Type B pancreatic cell (in vitro differentiated cells): ENCODE data around the gene NRAS. TPM values are rescaled to one million over a fixed set of nuclear protein-coding genes. Genes with fewer than 3 reads are reported as not detected.

Experiments
- DNase-seq: peaks from one replicate; pipeline ENCODE4 v3.0.0; 2021; ENCODE audit warnings: mixed read lengths; ENCODE audit not compliant: unreplicated experiment; ENCODE audit errors: extremely low spot score
- H3K27ac Mint-ChIP-seq: 2 replicates; pipeline ENCODE4 v1.8.0; 2021; ENCODE audit warnings: mild to moderate bottlenecking, mixed read lengths
- H3K27me3 Mint-ChIP-seq: 2 replicates; pipeline ENCODE4 v1.8.0; 2021; ENCODE audit warnings: mixed read lengths
- H3K36me3 Mint-ChIP-seq: 2 replicates; pipeline ENCODE4 v1.8.0; 2021; ENCODE audit warnings: mixed read lengths
- H3K4me1 Mint-ChIP-seq: one replicate; pipeline ENCODE4 v1.8.0; 2021; ENCODE audit warnings: mixed read lengths; ENCODE audit not compliant: unreplicated experiment
- H3K4me3 Mint-ChIP-seq: 2 replicates; pipeline ENCODE4 v1.8.0; 2021; ENCODE audit warnings: mild to moderate bottlenecking, mixed read lengths
- H3K9me3 Mint-ChIP-seq: 2 replicates; pipeline ENCODE4 v1.8.0; 2021; ENCODE audit warnings: mixed read lengths
- CTCF ChIP-seq: fragments of 200-600 bp; sonication (generic); conservative IDR thresholded peaks from 2 replicates; pipeline ENCODE4 v1.5.0; 2021; ENCODE audit warnings: antibody characterized with exemption, mild to moderate bottlenecking
- long read RNA-seq: library from polyadenylated mRNA; unstranded; transcript quantifications from one replicate; pipeline ENCODE4 v2.0.0, GENCODE V29; 2020
- total RNA-seq: library from RNA; stranded (reverse); gene quantifications from 2 replicates; pipeline ENCODE4 v1.2.1, GENCODE V29; 2021; ENCODE audit warnings: low replicate concordance

The NRAS gene
- total RNA-seq = 49.4 and 54.8 TPM in 2 replicates
- long read RNA-seq, full-length matches to known transcripts = 62 of 77 reads
- long read RNA-seq, partial matches to known transcripts = 3 of 77 reads
- long read RNA-seq, other reads (novel, unspliced or antisense) = 12 of 77 reads

- peaks cover 43% of the 10 kb centered on the region for H3K36me3 Mint-ChIP-seq
Measured at GRCh38 chr1:114716304-114717170, at the start of gene NRAS. Gene NRAS, minus strand, starts transcription at chr1:114716771. Its CDS starts 611 bp downstream, at chr1:114716160.

GRCh38 chr1:114764689-114765088 is 48.1 kb upstream of the NRAS start:
- no peaks in the 10 kb centered on the region for H3K4me1 Mint-ChIP-seq
- no peak overlapping the region for H3K27ac Mint-ChIP-seq
- peaks cover 3% of the 10 kb centered on the region for H3K27me3 Mint-ChIP-seq
- TF ChIP-seq CTCF = peak; percentile 59
- H3K9me3 Mint-ChIP-seq = no peaks in the 10 kb centered on the region
- no peak for DNase-seq
- H3K36me3 Mint-ChIP-seq = peaks cover 3% of the 10 kb centered on the region
- no peak overlapping the region for H3K4me3 Mint-ChIP-seq

More at GRCh38 chr1:114716304-114717170, at the start of gene NRAS:
- Mint-ChIP-seq H3K4me3 (peak within 1 kb of the TSS; percentile 96), H3K27ac (peak within 1 kb of the TSS; percentile 99), H3K27me3 (no peaks in the 10 kb centered on the region), H3K4me1 (peaks cover 14% of the 10 kb centered on the region), H3K9me3 (no peaks in the 10 kb centered on the region)
- DNase-seq = peak; percentile 94
- no peak for TF ChIP-seq CTCF

GRCh38 chr1:114758256-114758832 is 41.8 kb upstream of the NRAS start:
- H3K4me1 Mint-ChIP-seq = peaks cover 35% of the 10 kb centered on the region
- no peak for DNase-seq
- peak overlapping the region; percentile 100 for H3K27ac Mint-ChIP-seq
- TF ChIP-seq CTCF = peak; percentile 15
- peak overlapping the region; percentile 97 for H3K4me3 Mint-ChIP-seq
- peaks cover 5% of the 10 kb centered on the region for H3K9me3 Mint-ChIP-seq
- H3K36me3 Mint-ChIP-seq = peaks cover 4% of the 10 kb centered on the region
- peaks cover 3% of the 10 kb centered on the region for H3K27me3 Mint-ChIP-seq

GRCh38 chr1:114757455-114758255 is 41.1 kb upstream of the NRAS start, which contains the start of gene CSDE1:
Gene CSDE1, minus strand, starts transcription at chr1:114757984. Its CDS starts 18,094 bp downstream, at chr1:114739890.
- H3K4me1 Mint-ChIP-seq = peaks cover 38% of the 10 kb centered on the region
- H3K9me3 Mint-ChIP-seq = peaks cover 5% of the 10 kb centered on the region

More at GRCh38 chr1:114757455-114758255, 41.1 kb upstream of the NRAS start, which contains the start of gene CSDE1:
- H3K36me3 Mint-ChIP-seq = peaks cover 4% of the 10 kb centered on the region
- H3K4me3 Mint-ChIP-seq = peak within 1 kb of the TSS; percentile 97
- no peaks in the 10 kb centered on the region for H3K27me3 Mint-ChIP-seq
- H3K27ac Mint-ChIP-seq = peak within 1 kb of the TSS; percentile 100
- DNase-seq = peak; percentile 97
- TF ChIP-seq CTCF = peak; percentile 68
